GM21423 (cell line): Measurements from ENCODE around the gene VIM.

ENCODE experiments used
- ATAC-seq: cut with Tn5 transposase; IDR thresholded peaks from one replicate; pipeline ENCODE4 v1.9.1; 2021; ENCODE audit warnings: mild to moderate bottlenecking, moderate library complexity; ENCODE audit not compliant: unreplicated experiment

VIM gene

GRCh38 chr10:17209302-17209701 lies 18.7 kb upstream of the VIM start:
- no peak for ATAC-seq

- no peak for ATAC-seq
These were observed 18.2 kb upstream of the VIM start for GRCh38 chr10:17209881-17210280.

- ATAC-seq = no peak
These were observed 17.7 kb upstream of the VIM start for GRCh38 chr10:17210361-17210760.

- no peak for ATAC-seq
These were observed 15.2 kb upstream of the VIM start for GRCh38 chr10:17212802-17213221.

- no peak for ATAC-seq
These were observed 14.2 kb upstream of the VIM start for GRCh38 chr10:17213646-17214349.

GRCh38 chr10:17214526-17214925 lies 13.5 kb upstream of the VIM start:
- ATAC-seq = no peak

GRCh38 chr10:17214971-17215781 lies 12.9 kb upstream of the VIM start:
- no peak for ATAC-seq

- no peak for ATAC-seq
These were observed 12.3 kb upstream of the VIM start for GRCh38 chr10:17215782-17216122.

GRCh38 chr10:17216217-17216900 lies 11.7 kb upstream of the VIM start:
- ATAC-seq = peak; percentile 100

- no peak for ATAC-seq
These were observed 11.1 kb upstream of the VIM start for GRCh38 chr10:17216901-17217395.

- no peak for ATAC-seq
These were observed 10.3 kb upstream of the VIM start for GRCh38 chr10:17217631-17218232.

- ATAC-seq = no peak
These were observed 9.0 kb upstream of the VIM start for GRCh38 chr10:17219024-17219423.

GRCh38 chr10:17220652-17221100 lies 7.4 kb upstream of the VIM start:
- ATAC-seq = no peak

- no peak for ATAC-seq
These were observed 5.7 kb upstream of the VIM start for GRCh38 chr10:17222329-17222728.

GRCh38 chr10:17225808-17226207 lies 2.2 kb upstream of the VIM start:
- ATAC-seq = no peak

GRCh38 chr10:17226891-17227303 lies 1.1 kb upstream of the VIM start:
- no peak for ATAC-seq

- peak; percentile 16 for ATAC-seq
These were observed 512 bp upstream of the VIM start for GRCh38 chr10:17227367-17228090.

GRCh38 chr10:17229016-17229716 lies 1.1 kb downstream of the VIM start:
- peak; percentile 23 for ATAC-seq

GRCh38 chr10:17229717-17229966 lies 1.6 kb downstream of the VIM start:
- no peak for ATAC-seq
